ENCODE results near the gene NT5DC4. TPM values are rescaled to one million over a fixed set of nuclear protein-coding genes. Genes with fewer than 3 reads are reported as not detected.

NT5DC4 gene
- total RNA-seq, 1 experiment from 2014 or later, result not detected

DNA sequence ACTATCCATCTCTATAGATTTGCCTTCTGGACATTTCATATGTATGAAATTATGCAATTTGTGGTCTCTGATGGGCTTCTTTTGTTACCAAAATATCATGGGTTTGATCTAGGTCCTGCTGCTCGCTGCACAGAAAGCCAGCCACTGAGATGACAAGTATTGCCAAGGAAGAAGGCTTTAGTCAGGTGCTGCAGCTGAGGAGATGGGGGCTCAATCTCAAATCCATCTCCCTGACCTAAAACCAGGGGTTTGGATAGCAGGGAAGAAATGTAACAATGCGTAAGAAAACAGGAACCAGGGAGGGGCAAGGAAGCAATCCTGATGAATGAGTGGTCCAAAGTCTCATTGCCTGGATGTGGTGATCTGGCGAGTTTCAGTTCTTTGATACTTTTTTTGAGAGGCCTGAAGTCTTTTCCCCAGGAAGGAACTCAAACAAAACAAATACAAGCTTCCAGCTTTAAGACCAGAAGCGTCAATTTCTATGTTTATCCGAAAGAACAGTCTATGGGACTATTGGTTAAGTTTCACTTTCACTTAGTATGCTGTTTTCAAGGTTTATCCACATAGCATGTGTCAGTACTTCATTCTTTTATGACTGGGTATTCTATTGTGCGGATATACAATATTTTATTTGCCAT, 47.0 kb downstream of the NT5DC4 start:
- no peak for DNase-seq (ENCODE audit: unreplicated experiment)
- intact Hi-C loops (cut with micrococcal nuclease), result no loop called here
- H3K4me1 Mint-ChIP-seq (ENCODE audit: insufficient read depth, unreplicated experiment), result peaks cover 18% of the 10 kb centered on the region
- no peaks in the 10 kb centered on the region for H3K27me3 Mint-ChIP-seq (ENCODE audit: insufficient read depth, unreplicated experiment)
- POLR2A ChIA-PET, result interaction anchor here (4.5 kb wide), 1 partner anchor 15 kb away, joined by 32 read pairs; the partner anchor contains the start of gene IL1A
- TF ChIP-seq, protein P1, sequence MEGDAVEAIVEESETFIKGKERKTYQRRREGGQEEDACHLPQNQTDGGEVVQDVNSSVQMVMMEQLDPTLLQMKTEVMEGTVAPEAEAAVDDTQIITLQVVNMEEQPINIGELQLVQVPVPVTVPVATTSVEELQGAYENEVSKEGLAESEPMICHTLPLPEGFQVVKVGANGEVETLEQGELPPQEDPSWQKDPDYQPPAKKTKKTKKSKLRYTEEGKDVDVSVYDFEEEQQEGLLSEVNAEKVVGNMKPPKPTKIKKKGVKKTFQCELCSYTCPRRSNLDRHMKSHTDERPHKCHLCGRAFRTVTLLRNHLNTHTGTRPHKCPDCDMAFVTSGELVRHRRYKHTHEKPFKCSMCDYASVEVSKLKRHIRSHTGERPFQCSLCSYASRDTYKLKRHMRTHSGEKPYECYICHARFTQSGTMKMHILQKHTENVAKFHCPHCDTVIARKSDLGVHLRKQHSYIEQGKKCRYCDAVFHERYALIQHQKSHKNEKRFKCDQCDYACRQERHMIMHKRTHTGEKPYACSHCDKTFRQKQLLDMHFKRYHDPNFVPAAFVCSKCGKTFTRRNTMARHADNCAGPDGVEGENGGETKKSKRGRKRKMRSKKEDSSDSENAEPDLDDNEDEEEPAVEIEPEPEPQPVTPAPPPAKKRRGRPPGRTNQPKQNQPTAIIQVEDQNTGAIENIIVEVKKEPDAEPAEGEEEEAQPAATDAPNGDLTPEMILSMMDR (IDR thresholded peaks at IDR 0.05; ENCODE audit: unreplicated experiment), result no peak
- no TSS peak for BruUV-seq (replicated peaks)
- peak overlapping the region; percentile 28 for H3K4me3 Mint-ChIP-seq (ENCODE audit: unreplicated experiment)
- CTCF ChIA-PET, result interaction anchor here (1.4 to 2.4 kb wide), 2 partner anchors 18 to 173 kb away, joined by 3 to 11 read pairs; no protein-coding TSS in a partner anchor
- no peaks in the 10 kb centered on the region for H3K36me3 Mint-ChIP-seq (ENCODE audit: insufficient read depth, unreplicated experiment)
- no peak overlapping the region for H3K27ac Mint-ChIP-seq (ENCODE audit: low read depth, unreplicated experiment)
- no peaks in the 10 kb centered on the region for H3K9me3 Mint-ChIP-seq (ENCODE audit: unreplicated experiment)

DNA sequence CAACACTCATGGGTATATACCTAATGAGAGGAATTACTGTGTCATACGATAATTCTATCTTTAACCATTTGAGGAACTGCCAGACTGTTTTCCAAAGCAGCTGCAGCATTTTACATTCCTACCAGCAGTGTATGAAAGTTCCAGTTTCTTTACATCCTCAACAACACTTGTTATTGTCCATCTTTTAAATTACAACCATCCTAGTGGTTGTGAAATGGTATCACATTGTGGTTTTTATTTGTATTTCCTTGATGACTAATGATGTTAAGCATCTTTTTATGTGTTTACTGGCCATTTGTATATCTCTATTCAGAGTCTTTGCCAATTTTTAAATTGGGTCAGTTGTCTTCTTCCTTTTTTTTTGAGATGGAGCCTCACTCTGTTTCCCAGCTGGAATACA, 47.6 kb downstream of the NT5DC4 start:
- no peak overlapping the region for H3K4me3 Mint-ChIP-seq (ENCODE audit: unreplicated experiment)

DNA sequence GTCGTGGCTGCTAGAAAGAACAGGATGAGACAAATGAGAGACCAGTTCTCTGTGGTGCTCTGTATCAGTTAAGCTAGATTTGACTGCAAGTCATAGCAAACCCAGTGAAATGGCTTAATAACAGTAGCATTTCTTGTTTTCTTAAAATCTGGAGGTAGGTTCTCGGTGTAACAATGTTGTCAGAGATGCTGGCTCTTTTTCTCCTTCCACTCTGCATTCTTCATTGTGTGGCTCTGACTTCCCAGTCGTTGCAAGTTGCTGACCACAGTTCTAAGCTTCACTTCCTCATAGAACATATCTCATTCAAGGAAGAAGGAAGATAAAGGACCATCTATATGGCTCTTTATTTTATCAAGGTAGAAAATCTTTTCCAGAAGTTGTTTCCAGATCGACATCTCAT, 51.5 kb downstream of the NT5DC4 start:
- Mint-ChIP-seq H3K36me3 (ENCODE audit: insufficient read depth, unreplicated experiment) (peaks cover 24% of the 10 kb centered on the region), H3K27ac (ENCODE audit: low read depth, unreplicated experiment) (no peak overlapping the region), H3K4me1 (ENCODE audit: insufficient read depth, unreplicated experiment) (peaks cover 13% of the 10 kb centered on the region), H3K27me3 (ENCODE audit: insufficient read depth, unreplicated experiment) (no peaks in the 10 kb centered on the region), H3K4me3 (ENCODE audit: unreplicated experiment) (no peak overlapping the region), H3K9me3 (ENCODE audit: unreplicated experiment) (no peaks in the 10 kb centered on the region)
- no peak for DNase-seq (ENCODE audit: unreplicated experiment)
- TF ChIP-seq, protein P1 (IDR thresholded peaks at IDR 0.05; ENCODE audit: unreplicated experiment), result no peak
- no TSS peak for BruUV-seq (replicated peaks)
- intact Hi-C loops (cut with micrococcal nuclease), result no loop called here
- ChIA-PET CTCF (interaction anchor here (0.7 to 2.3 kb wide), 2 partner anchors 31 to 170 kb away, joined by 3 to 9 read pairs; no protein-coding TSS in a partner anchor), POLR2A (interaction anchor here (1.1 to 5.7 kb wide), 8 partner anchors 9 to 113 kb away, joined by 3 to 37 read pairs (median 4); partner anchors contain the start of genes IL1A and IL1B)

More for the DNA sequence above, 47.6 kb downstream of the NT5DC4 start:
- TF ChIP-seq, protein P1 (IDR thresholded peaks at IDR 0.05; ENCODE audit: unreplicated experiment), result no peak
- DNase-seq (ENCODE audit: unreplicated experiment), result no peak
- BruUV-seq (replicated peaks), result no TSS peak
- POLR2A ChIA-PET, result interaction anchor here (0.5 to 4.5 kb wide), 3 partner anchors 8 to 43 kb away, joined by 3 to 32 read pairs (median 4); partner anchors contain the start of gene IL1A
- Mint-ChIP-seq H3K36me3 (ENCODE audit: insufficient read depth, unreplicated experiment) (no peaks in the 10 kb centered on the region), H3K9me3 (ENCODE audit: unreplicated experiment) (no peaks in the 10 kb centered on the region), H3K4me1 (ENCODE audit: insufficient read depth, unreplicated experiment) (peaks cover 12% of the 10 kb centered on the region), H3K27ac (ENCODE audit: low read depth, unreplicated experiment) (peak overlapping the region; percentile 46), H3K27me3 (ENCODE audit: insufficient read depth, unreplicated experiment) (no peaks in the 10 kb centered on the region)
- CTCF ChIA-PET, result interaction anchor here (0.9 to 2.4 kb wide), 4 partner anchors 13 to 173 kb away, joined by 3 to 11 read pairs (median 4); no protein-coding TSS in a partner anchor
- intact Hi-C loops (cut with micrococcal nuclease), result no loop called here

DNA sequence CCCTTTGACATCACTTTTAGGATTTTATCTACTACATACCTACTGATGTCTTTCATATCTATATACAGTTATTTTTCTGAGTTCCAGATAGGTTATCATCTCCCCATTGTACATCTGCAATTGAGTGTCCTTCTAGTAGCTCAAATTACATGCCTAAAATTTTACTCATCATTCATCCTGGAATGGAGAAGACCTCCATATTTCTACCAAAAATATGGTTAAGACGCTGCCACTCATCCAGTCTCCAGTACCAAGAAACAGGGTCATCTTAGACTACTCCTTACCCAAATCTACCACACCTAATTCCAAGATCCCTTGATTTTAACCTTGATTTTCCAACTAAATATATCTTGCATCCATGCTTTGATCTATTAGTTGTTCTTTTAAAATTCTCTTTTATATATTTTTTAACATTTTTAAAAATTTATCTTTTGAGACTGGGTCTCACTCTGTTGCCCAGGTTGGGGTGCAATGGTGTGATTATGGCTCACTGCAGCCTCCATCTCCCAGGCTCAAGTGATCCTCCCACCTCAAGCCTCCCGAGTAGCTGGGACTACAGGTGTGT, 52.2 kb downstream of the NT5DC4 start:
- TF ChIP-seq, protein P1 (IDR thresholded peaks at IDR 0.05; ENCODE audit: unreplicated experiment), result no peak
- Mint-ChIP-seq H3K27ac (ENCODE audit: low read depth, unreplicated experiment) (no peak overlapping the region), H3K9me3 (ENCODE audit: unreplicated experiment) (no peaks in the 10 kb centered on the region), H3K4me3 (ENCODE audit: unreplicated experiment) (no peak overlapping the region), H3K4me1 (ENCODE audit: insufficient read depth, unreplicated experiment) (peaks cover 20% of the 10 kb centered on the region), H3K36me3 (ENCODE audit: insufficient read depth, unreplicated experiment) (peaks cover 31% of the 10 kb centered on the region), H3K27me3 (ENCODE audit: insufficient read depth, unreplicated experiment) (no peaks in the 10 kb centered on the region)
- ChIA-PET POLR2A (interaction anchor here (1.0 to 5.7 kb wide), 10 partner anchors 8 to 426 kb away, joined by 3 to 37 read pairs (median 4); partner anchors contain the start of genes IL1A and IL1B), CTCF (interaction anchor here (0.7 to 2.3 kb wide), 5 partner anchors 14 to 169 kb away, joined by 3 to 9 read pairs (median 3); no protein-coding TSS in a partner anchor)
- BruUV-seq (replicated peaks), result no TSS peak
- intact Hi-C loops (cut with micrococcal nuclease), result no loop called here
- no peak for DNase-seq (ENCODE audit: unreplicated experiment)

Measured in MCF 10A (cell line).